ENCODE data around the gene CD82. TPM values are rescaled to one million over a fixed set of nuclear protein-coding genes. Genes with fewer than 3 reads are reported as not detected.

Gene CD82
- total and polyA plus RNA-seq, 7 donors, result 13.3 to 162 (median 25.9) TPM

GRCh38 chr11:44564166-44564565, 1.3 kb upstream of the CD82 start:
- intact Hi-C loops (cut with DNase I), result loop anchor here in 1 of 2 donors (5.0 kb wide), 1 partner anchor 33 kb away; no protein-coding TSS in a partner anchor
- peaks cover 25% of the 10 kb centered on the region for H3K4me1 ChIP-seq

DNA sequence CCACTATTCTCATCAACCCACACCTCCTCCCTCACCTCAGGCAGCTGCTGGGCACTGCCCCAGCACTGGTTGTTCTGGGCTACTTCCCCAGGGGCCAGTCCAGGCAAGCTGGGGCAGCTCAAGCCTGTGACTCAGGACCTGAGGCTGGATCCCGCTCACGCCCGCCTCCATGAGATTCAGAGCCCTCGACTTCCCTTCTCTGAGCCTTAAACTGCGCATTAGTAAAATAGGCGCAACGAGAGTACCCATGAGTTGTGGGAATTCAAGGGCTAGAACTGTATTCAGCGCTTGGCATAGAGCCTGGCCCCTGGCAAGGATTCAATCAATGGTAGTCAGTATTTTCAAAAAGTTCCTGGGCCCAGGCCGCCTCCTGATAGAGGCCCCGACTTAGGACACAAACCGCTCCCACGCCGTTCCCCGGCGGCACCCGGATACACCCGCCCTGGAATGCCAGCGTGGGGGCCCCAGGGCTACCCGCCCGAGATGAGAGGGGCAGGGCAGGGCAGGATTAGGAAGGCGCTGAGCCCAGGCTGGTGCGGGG, 723 bp upstream of the CD82 start:
- Histone ChIP-seq H3K27me3 (ENCODE audit: insufficient read depth in 3 of 3, low read length in 2 of 3) (no peaks in the 10 kb centered on the region), H3K4me1 (peaks cover 30% of the 10 kb centered on the region), H3K27ac (peak overlapping the region; percentile 97), H3K9me3 (no peaks in the 10 kb centered on the region), H3K36me3 (ENCODE audit: insufficient read depth in 1 of 2, low read depth in 1 of 2) (no peaks in the 10 kb centered on the region), H3K4me3 (peak overlapping the region; percentile 58)
- ATAC-seq (peak; percentile 74 to 87 (median 78)), DNase-seq (peak; percentile 87 to 96)
- intact Hi-C loops (cut with DNase I), result loop anchor here in 1 of 2 donors (5.0 kb wide), 1 partner anchor 33 kb away; no protein-coding TSS in a partner anchor
- TF ChIP-seq, protein P1, sequence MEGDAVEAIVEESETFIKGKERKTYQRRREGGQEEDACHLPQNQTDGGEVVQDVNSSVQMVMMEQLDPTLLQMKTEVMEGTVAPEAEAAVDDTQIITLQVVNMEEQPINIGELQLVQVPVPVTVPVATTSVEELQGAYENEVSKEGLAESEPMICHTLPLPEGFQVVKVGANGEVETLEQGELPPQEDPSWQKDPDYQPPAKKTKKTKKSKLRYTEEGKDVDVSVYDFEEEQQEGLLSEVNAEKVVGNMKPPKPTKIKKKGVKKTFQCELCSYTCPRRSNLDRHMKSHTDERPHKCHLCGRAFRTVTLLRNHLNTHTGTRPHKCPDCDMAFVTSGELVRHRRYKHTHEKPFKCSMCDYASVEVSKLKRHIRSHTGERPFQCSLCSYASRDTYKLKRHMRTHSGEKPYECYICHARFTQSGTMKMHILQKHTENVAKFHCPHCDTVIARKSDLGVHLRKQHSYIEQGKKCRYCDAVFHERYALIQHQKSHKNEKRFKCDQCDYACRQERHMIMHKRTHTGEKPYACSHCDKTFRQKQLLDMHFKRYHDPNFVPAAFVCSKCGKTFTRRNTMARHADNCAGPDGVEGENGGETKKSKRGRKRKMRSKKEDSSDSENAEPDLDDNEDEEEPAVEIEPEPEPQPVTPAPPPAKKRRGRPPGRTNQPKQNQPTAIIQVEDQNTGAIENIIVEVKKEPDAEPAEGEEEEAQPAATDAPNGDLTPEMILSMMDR (IDR thresholded peaks at IDR 0.05), result no peak
- 1 to 3% (median 1%) methylated on average over 22 of the region's 22 CpGs for WGBS, 3 donors

More at GRCh38 chr11:44564166-44564565, 1.3 kb upstream of the CD82 start:
- TF ChIP-seq, protein P1 (IDR thresholded peaks at IDR 0.05), result no peak
- Histone ChIP-seq H3K4me3 (peak overlapping the region; percentile 58), H3K9me3 (no peaks in the 10 kb centered on the region), H3K27ac (peak overlapping the region; percentile 97), H3K27me3 (ENCODE audit: insufficient read depth in 3 of 3, low read length in 2 of 3) (no peaks in the 10 kb centered on the region), H3K36me3 (ENCODE audit: insufficient read depth in 1 of 2, low read depth in 1 of 2) (no peaks in the 10 kb centered on the region)
- ATAC-seq (no peak), DNase-seq (no peak)
- 40 to 58% (median 41%) methylated on average over 7 of the region's 7 CpGs for WGBS, 3 donors

- TF ChIP-seq, protein P1 (IDR thresholded peaks at IDR 0.05), result no peak
- ATAC-seq (no peak), DNase-seq (no peak)
- peak overlapping the region; percentile 57 for H3K27ac ChIP-seq
- intact Hi-C loops (cut with DNase I), result no loop called here
- no peaks in the 10 kb centered on the region for H3K9me3 ChIP-seq
- 26 to 44% (median 29%) methylated on average over 17 of the region's 17 CpGs for WGBS, 3 donors
- no peaks in the 10 kb centered on the region for H3K27me3 ChIP-seq (ENCODE audit: insufficient read depth in 3 of 3, low read length in 2 of 3)
- no peaks in the 10 kb centered on the region for H3K36me3 ChIP-seq (ENCODE audit: insufficient read depth in 1 of 2, low read depth in 1 of 2)
- peaks cover 43% of the 10 kb centered on the region for H3K4me1 ChIP-seq
- H3K4me3 ChIP-seq, result peak overlapping the region; percentile 77
These were observed 788 bp downstream of the CD82 start for GRCh38 chr11:44565953-44566949.

GRCh38 chr11:44566952-44567875, 1.8 kb downstream of the CD82 start:
- no peaks in the 10 kb centered on the region for H3K36me3 ChIP-seq (ENCODE audit: insufficient read depth in 1 of 2, low read depth in 1 of 2)
- no peaks in the 10 kb centered on the region for H3K9me3 ChIP-seq
- no peak overlapping the region for H3K27ac ChIP-seq
- intact Hi-C loops (cut with DNase I), result no loop called here
- no peaks in the 10 kb centered on the region for H3K27me3 ChIP-seq (ENCODE audit: insufficient read depth in 3 of 3, low read length in 2 of 3)
- DNase-seq, result no peak
- WGBS, 3 donors, result 69 to 86% (median 74%) methylated on average over 11 of the region's 11 CpGs
- H3K4me1 ChIP-seq, result peaks cover 51% of the 10 kb centered on the region
- H3K4me3 ChIP-seq, result peak overlapping the region; percentile 77
- ATAC-seq, result no peak
- TF ChIP-seq, protein P1 (IDR thresholded peaks at IDR 0.05), result no peak

Data from psoas muscle (tissue), 8 donors.